K562 (cell line): Measurements from ENCODE around the gene PTTG1IP. TPM values are rescaled to one million over a fixed set of nuclear protein-coding genes. Genes with fewer than 3 reads are reported as not detected.

ENCODE experiments used
- BRD9 ChIP-seq: fragments of 450-650 bp; IDR thresholded peaks from 2 replicates; pipeline ENCODE4 v1.6.1; 2018; ENCODE audit warnings: low read depth; ENCODE audit not compliant: partially characterized antibody
- DDX20 ChIP-seq: fragments of 450-650 bp; IDR thresholded peaks from 2 replicates; pipeline ENCODE4 v1.6.1; 2016; ENCODE audit warnings: missing genetic modification characterization, low read depth, mild to moderate bottlenecking, missing compliant biosample characterization, moderate library complexity
- E2F3 ChIP-seq: fragments of 250-450 bp; sonication (Bioruptor Pico); IDR thresholded peaks from 2 replicates; pipeline ENCODE4 v1.4.0; 2020; ENCODE audit warnings: mild to moderate bottlenecking
- ETS2 ChIP-seq: IDR thresholded peaks from 2 replicates; pipeline ENCODE4 v1.6.1; 2016; ENCODE audit warnings: borderline replicate concordance, missing genetic modification characterization, mild to moderate bottlenecking, moderate library complexity, missing compliant biosample characterization; ENCODE audit not compliant: poor library complexity, severe bottlenecking
- GABPB1 ChIP-seq: sonication (generic); formaldehyde crosslinking; IDR thresholded peaks from 2 replicates; pipeline ENCODE4 v1.8.0; 2022; ENCODE audit warnings: mild to moderate bottlenecking, missing genetic modification reagents
- GABPB2 ChIP-seq: fragments of 250-450 bp; sonication (Bioruptor Pico); conservative IDR thresholded peaks from 2 replicates; pipeline ENCODE4 v1.5.1; 2021; ENCODE audit warnings: mild to moderate bottlenecking
- GATA2 ChIP-seq: sonication (generic); formaldehyde crosslinking; IDR thresholded peaks from 2 replicates; pipeline ENCODE4 v1.4.0; 2020; ENCODE audit warnings: mild to moderate bottlenecking, missing genetic modification reagents
- L3MBTL2 ChIP-seq: fragments of 450-650 bp; IDR thresholded peaks from 2 replicates; pipeline ENCODE4 v1.6.1; 2016; ENCODE audit warnings: mild to moderate bottlenecking, moderate library complexity
- MAX ChIP-seq: sonication (generic); formaldehyde crosslinking; IDR thresholded peaks from 2 replicates; pipeline ENCODE4 v1.9.0; 2022; ENCODE audit warnings: mild to moderate bottlenecking, missing genetic modification reagents
- MYC ChIP-seq, 2 experiments: fragments of 250-450 bp in 1 of 2; sonication (Bioruptor Pico) in 1 of 2; IDR thresholded peaks; 2 replicates each; pipeline versions ENCODE4 v1.5.1 to v1.6.1; 2012 to 2021; ENCODE audit warnings: low read depth in 2 of 2, borderline replicate concordance in 1 of 2, improper control_type of control experiment in 1 of 2, low read length in 1 of 2, mild to moderate bottlenecking in 1 of 2, moderate library complexity in 1 of 2
- NCOA6 ChIP-seq: fragments of 450-650 bp; IDR thresholded peaks from 2 replicates; pipeline ENCODE4 v1.6.1; 2017; ENCODE audit warnings: mild to moderate bottlenecking
- NFRKB ChIP-seq: fragments of 450-650 bp; IDR thresholded peaks from 2 replicates; pipeline ENCODE4 v1.6.1; 2016; ENCODE audit warnings: low read depth
- NR1H2 ChIP-seq: sonication (generic); formaldehyde crosslinking; IDR thresholded peaks from 2 replicates; pipeline ENCODE4 v1.4.0; 2020; ENCODE audit warnings: mild to moderate bottlenecking, missing genetic modification reagents
- NRF1 ChIP-seq, 2 experiments: fragments of 450-650 bp; IDR thresholded peaks in 1 of 2; conservative IDR thresholded peaks in 1 of 2; 2 replicates each; pipeline ENCODE4 v1.6.1; 2014; ENCODE audit warnings: mild to moderate bottlenecking in 2 of 2
- SMARCB1 ChIP-seq: IDR thresholded peaks from 2 replicates; pipeline ENCODE4 v1.6.1; 2011; ENCODE audit warnings: improper control_type of control experiment, low read depth; ENCODE audit not compliant: insufficient read length
- SNRNP70 ChIP-seq: fragments of 200-400 bp; formaldehyde crosslinking; optimal IDR thresholded peaks from 2 replicates; pipeline ENCODE3; 2017; ENCODE audit warnings: low read depth, low read length
- SOX6 ChIP-seq: fragments of 450-650 bp; IDR thresholded peaks from 2 replicates; pipeline ENCODE4 v1.6.1; 2014; ENCODE audit warnings: mild to moderate bottlenecking
- TFAM ChIP-seq: fragments of 250-450 bp; sonication (Bioruptor Pico); conservative IDR thresholded peaks from 2 replicates; pipeline ENCODE4 v1.5.0; 2021; ENCODE audit warnings: mild to moderate bottlenecking, moderate library complexity
- ZC3H11A ChIP-seq: IDR thresholded peaks from 2 replicates; pipeline ENCODE4 v1.6.1; 2012; ENCODE audit warnings: low read depth, low read length, improper control_type of control experiment
- ZEB2 ChIP-seq: fragments of 450-650 bp; IDR thresholded peaks from 2 replicates; pipeline ENCODE4 v1.6.1; 2016
- ZKSCAN8 ChIP-seq: fragments of 200-800 bp; sonication (Bioruptor generic); IDR thresholded peaks from 2 replicates; pipeline ENCODE4 v1.6.1; 2016; ENCODE audit warnings: missing genetic modification characterization, missing compliant biosample characterization
- ZNF140 ChIP-seq: fragments of 250-450 bp; sonication (Bioruptor Pico); IDR thresholded peaks from 2 replicates; pipeline ENCODE4 v1.8.0; 2021; ENCODE audit warnings: moderate library complexity, mild to moderate bottlenecking, inconsistent platforms
- ZNF277 ChIP-seq: fragments of 250-450 bp; sonication (Bioruptor Pico); IDR thresholded peaks from 2 replicates; pipeline ENCODE4 v1.8.0; 2022; ENCODE audit warnings: inconsistent platforms, mild to moderate bottlenecking, moderate library complexity, borderline replicate concordance
- ZNF764 ChIP-seq: fragments of 250-450 bp; sonication (Bioruptor Pico); IDR thresholded peaks from 2 replicates; pipeline ENCODE4 v1.4.0; 2020; ENCODE audit warnings: low read depth, mild to moderate bottlenecking, moderate library complexity
- ZNF766 ChIP-seq: fragments of 200-800 bp; sonication (Bioruptor generic); conservative IDR thresholded peaks from 2 replicates; pipeline ENCODE4 v1.6.1; 2016; ENCODE audit warnings: missing genetic modification characterization, missing compliant biosample characterization
- ZZZ3 ChIP-seq: fragments of 450-650 bp; IDR thresholded peaks from 2 replicates; pipeline ENCODE4 v1.6.1; 2016; ENCODE audit warnings: antibody characterized with exemption, mild to moderate bottlenecking, moderate library complexity
- polyA plus RNA-seq, 8 experiments: library from polyadenylated mRNA; depleted of rRNA in 4 of 8; stranded (reverse) in 5 of 8; unstranded in 3 of 8; fragments of >200 nt; fragmentation: Nextera tagmentation in 2 of 8; fragmentation: Illumina TruSeq in 1 of 8; extraction: Ambion mirVana in 2 of 8; extraction: Trizol in 1 of 8; gene quantifications; 2 replicates each; pipeline versions ENCODE4 v1.2.1 to v1.2.3, GENCODE V29; 2011 to 2014; ENCODE audit warnings: inconsistent platforms in 1 of 8, missing spikeins in 1 of 8
- total RNA-seq, 7 experiments: library from RNA; depleted of rRNA in 6 of 7; stranded (reverse); fragments of >200 nt in 6 of 7; fragmentation: Illumina TruSeq in 2 of 7; extraction: Trizol in 2 of 7; gene quantifications; 2 replicates each; pipeline versions ENCODE4 v1.2.1 to v1.2.3, GENCODE V29; 2011 to 2021; ENCODE audit warnings: low replicate concordance in 1 of 7
- TF ChIP-seq, protein P1 (sequence below): sonication (generic); formaldehyde crosslinking; IDR thresholded peaks from 2 replicates; pipeline ENCODE4 v1.8.0; 2023; ENCODE audit warnings: mild to moderate bottlenecking, missing genetic modification reagents
- TF ChIP-seq, protein P2 (sequence below): sonication (generic); formaldehyde crosslinking; IDR thresholded peaks from 2 replicates; pipeline ENCODE4 v1.8.0; 2022; ENCODE audit warnings: mild to moderate bottlenecking, missing genetic modification reagents, borderline replicate concordance

The PTTG1IP gene
- total and polyA plus RNA-seq, 9 of the 15 experiments (the other 6 are each of a cell fraction or from before 2014, with no cell fraction given): 5.0 to 99.3 (median 82.4) TPM

DNA sequence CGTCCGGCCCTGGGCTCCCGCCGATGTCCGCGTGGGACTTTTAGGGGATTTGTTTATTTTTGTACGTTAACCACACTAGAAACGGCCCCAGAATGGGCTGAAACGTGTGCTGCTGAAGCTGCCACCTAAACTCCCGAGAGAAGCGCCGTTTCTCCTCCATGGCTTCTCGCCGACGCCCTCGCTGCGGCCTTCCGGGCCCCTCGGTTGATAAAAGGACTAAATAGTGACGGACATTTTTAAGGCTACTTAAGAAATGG lies 678 bp upstream of the PTTG1IP start (continued):
- TF ChIP-seq NRF1 (conservative IDR thresholded peaks at IDR 0.05 in 1 of 2, IDR thresholded peaks at IDR 0.05 in 1 of 2): no peak
- peak; percentile 95 for TF ChIP-seq L3MBTL2
- TF ChIP-seq SOX6: no peak
- no peak for TF ChIP-seq ZC3H11A
- peak; percentile 7; the same call in 1 of the 2 replicates for TF ChIP-seq MAX (CRISPR knock-in tag)
- peak; percentile 45; the same call in 1 of the 2 replicates for TF ChIP-seq NFRKB
- no peak for TF ChIP-seq BRD9
- TF ChIP-seq, protein P1, sequence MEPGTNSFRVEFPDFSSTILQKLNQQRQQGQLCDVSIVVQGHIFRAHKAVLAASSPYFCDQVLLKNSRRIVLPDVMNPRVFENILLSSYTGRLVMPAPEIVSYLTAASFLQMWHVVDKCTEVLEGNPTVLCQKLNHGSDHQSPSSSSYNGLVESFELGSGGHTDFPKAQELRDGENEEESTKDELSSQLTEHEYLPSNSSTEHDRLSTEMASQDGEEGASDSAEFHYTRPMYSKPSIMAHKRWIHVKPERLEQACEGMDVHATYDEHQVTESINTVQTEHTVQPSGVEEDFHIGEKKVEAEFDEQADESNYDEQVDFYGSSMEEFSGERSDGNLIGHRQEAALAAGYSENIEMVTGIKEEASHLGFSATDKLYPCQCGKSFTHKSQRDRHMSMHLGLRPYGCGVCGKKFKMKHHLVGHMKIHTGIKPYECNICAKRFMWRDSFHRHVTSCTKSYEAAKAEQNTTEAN (CRISPR knock-in tag): no peak
- peak; percentile 61 for TF ChIP-seq NCOA6
- no peak for TF ChIP-seq ZNF766 (CRISPR knock-in tag)
- no peak for TF ChIP-seq SNRNP70
- TF ChIP-seq, protein P2, sequence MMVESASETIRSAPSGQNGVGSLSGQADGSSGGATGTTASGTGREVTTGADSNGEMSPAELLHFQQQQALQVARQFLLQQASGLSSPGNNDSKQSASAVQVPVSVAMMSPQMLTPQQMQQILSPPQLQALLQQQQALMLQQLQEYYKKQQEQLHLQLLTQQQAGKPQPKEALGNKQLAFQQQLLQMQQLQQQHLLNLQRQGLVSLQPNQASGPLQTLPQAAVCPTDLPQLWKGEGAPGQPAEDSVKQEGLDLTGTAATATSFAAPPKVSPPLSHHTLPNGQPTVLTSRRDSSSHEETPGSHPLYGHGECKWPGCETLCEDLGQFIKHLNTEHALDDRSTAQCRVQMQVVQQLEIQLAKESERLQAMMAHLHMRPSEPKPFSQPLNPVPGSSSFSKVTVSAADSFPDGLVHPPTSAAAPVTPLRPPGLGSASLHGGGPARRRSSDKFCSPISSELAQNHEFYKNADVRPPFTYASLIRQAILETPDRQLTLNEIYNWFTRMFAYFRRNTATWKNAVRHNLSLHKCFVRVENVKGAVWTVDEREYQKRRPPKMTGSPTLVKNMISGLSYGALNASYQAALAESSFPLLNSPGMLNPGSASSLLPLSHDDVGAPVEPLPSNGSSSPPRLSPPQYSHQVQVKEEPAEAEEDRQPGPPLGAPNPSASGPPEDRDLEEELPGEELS: no peak
- TF ChIP-seq DDX20: no peak
- TF ChIP-seq ZEB2: no peak
- TF ChIP-seq GATA2 (CRISPR knock-in tag): no peak
- no peak for TF ChIP-seq ZNF764
- TF ChIP-seq ZNF140: no peak
- no peak for TF ChIP-seq MYC (IDR thresholded peaks at IDR 0.05; ENCODE audit: low read depth, low read length)
- peak; percentile 60; the same call in 1 of the 2 replicates for TF ChIP-seq MYC (CRISPR knock-in tag; IDR thresholded peaks at IDR 0.05; ENCODE audit: borderline replicate concordance, low read depth)
- no peak for TF ChIP-seq E2F3
- TF ChIP-seq ETS2: peak; percentile 20
- no peak for TF ChIP-seq GABPB1 (CRISPR knock-in tag)
- TF ChIP-seq NR1H2 (CRISPR knock-in tag): 0 out of 2 replicates have a peak, but pooled peaks have one; percentile 84
- TF ChIP-seq ZZZ3: no peak
- no peak for TF ChIP-seq ZNF277 (CRISPR knock-in tag)
- no peak for TF ChIP-seq ZKSCAN8 (CRISPR knock-in tag)
- no peak for TF ChIP-seq SMARCB1
- no peak for TF ChIP-seq TFAM
- no peak for TF ChIP-seq GABPB2 (CRISPR knock-in tag)
